H1 (cell line): Measurements from ENCODE around the gene KLHL10. TPM values are rescaled to one million over a fixed set of nuclear protein-coding genes. Genes with fewer than 3 reads are reported as not detected.

ENCODE experiments used
- CTCF ChIA-PET: fragments of 300-600 bp; sonication (Branson Sonifier 250); formaldehyde crosslinking; loops from one replicate; lab custom pipeline; 2021; ENCODE audit not compliant: partially characterized antibody; lab: Charles Lee
- POLR2A ChIA-PET: fragments of 300-600 bp; sonication (Branson Sonifier 250); formaldehyde crosslinking; loops from one replicate; lab custom pipeline; 2021; ENCODE audit warnings: inconsistent platforms; ENCODE audit not compliant: partially characterized antibody; lab: Charles Lee
- DNase-seq, 2 experiments: peaks; one replicate each; pipeline versions ENCODE4 v3.0.0 to v3.0.0-alpha.2; 2010 to 2022; ENCODE audit warnings: low spot score in 2 of 2, low read depth in 1 of 2, mixed read lengths in 1 of 2
- FAIRE-seq: peaks from 2 replicates; lab custom pipeline; 2011; peaks lifted over from hg19 to GRCh38; lab: Jason Lieb, UNC
- H2AFZ ChIP-seq: 2 replicates; pipeline ENCODE4 v1.8.1; 2012; ENCODE audit warnings: low read length, inconsistent platforms
- H2AK5ac ChIP-seq: 2 replicates; pipeline ENCODE4 v1.6.1; 2013; ENCODE audit warnings: low read depth, low read length
- H2BK120ac ChIP-seq: replicated peaks from 2 replicates; pipeline ENCODE3; 2013; ENCODE audit warnings: low read depth, low read length, inconsistent platforms
- H2BK12ac ChIP-seq: 2 replicates; pipeline ENCODE4 v1.6.1; 2013; ENCODE audit warnings: low read depth, low read length
- H2BK15ac ChIP-seq: 2 replicates; pipeline ENCODE4 v1.6.1; 2013; ENCODE audit warnings: low read length
- H2BK20ac ChIP-seq: 2 replicates; pipeline ENCODE4 v1.6.1; 2013; ENCODE audit warnings: low read length
- H2BK5ac ChIP-seq: 2 replicates; pipeline ENCODE4 v1.6.1; 2013; ENCODE audit warnings: low read depth, low read length
- H3K14ac ChIP-seq: 2 replicates; pipeline ENCODE4 v1.6.1; 2013; ENCODE audit warnings: inconsistent platforms; ENCODE audit not compliant: insufficient read length
- H3K18ac ChIP-seq: 2 replicates; pipeline ENCODE4 v1.6.1; 2013; ENCODE audit warnings: low read length; ENCODE audit errors: extremely low read depth
- H3K23ac ChIP-seq: 2 replicates; pipeline ENCODE4 v1.6.1; 2013; ENCODE audit warnings: inconsistent platforms; ENCODE audit not compliant: insufficient read length
- H3K23me2 ChIP-seq: 2 replicates; pipeline ENCODE4 v1.6.1; 2013; ENCODE audit warnings: low read depth, low read length
- H3K27ac ChIP-seq: 2 replicates; pipeline ENCODE4 v1.6.1; 2011; ENCODE audit warnings: low read depth, low read length, inconsistent platforms
- H3K27me3 ChIP-seq, 4 experiments: replicated peaks in 1 of 4; 1 replicate in 1 of 4; 2 replicates in 3 of 4; pipeline versions ENCODE4 v1.6.1 to v1.8.1; 2011 to 2013; ENCODE audit warnings: low read length in 3 of 4, mild to moderate bottlenecking in 3 of 4, inconsistent platforms in 2 of 4, mixed read lengths in 2 of 4, moderate library complexity in 1 of 4; ENCODE audit not compliant: control insufficient read depth in 3 of 4, insufficient read depth in 3 of 4; ENCODE audit errors: extremely low read depth in 1 of 4
- H3K36me3 ChIP-seq, 4 experiments: 2 replicates each; pipeline versions ENCODE4 v1.6.1 to v1.8.1; 2011 to 2013; ENCODE audit warnings: mild to moderate bottlenecking in 4 of 4, low read length in 3 of 4, moderate library complexity in 2 of 4, control low read depth in 1 of 4, inconsistent platforms in 1 of 4; ENCODE audit not compliant: insufficient read depth in 4 of 4, control insufficient read depth in 2 of 4
- H3K4ac ChIP-seq: replicated peaks from 2 replicates; pipeline ENCODE3; 2013; ENCODE audit warnings: low read length, low read depth, mixed read lengths, inconsistent platforms; ENCODE audit not compliant: insufficient read length
- H3K4me1 ChIP-seq, 4 experiments: replicated peaks in 1 of 4; 1 replicate in 1 of 4; 2 replicates in 3 of 4; pipeline versions ENCODE4 v1.6.1 to v1.8.1; 2011 to 2013; ENCODE audit warnings: low read length in 3 of 4, inconsistent platforms in 2 of 4, mixed read lengths in 1 of 4; ENCODE audit not compliant: insufficient read depth in 4 of 4, control insufficient read depth in 3 of 4
- H3K4me2 ChIP-seq, 2 experiments: 2 replicates each; pipeline versions ENCODE4 v1.6.1 to v1.8.1; 2011 to 2013; ENCODE audit warnings: low read depth in 2 of 2, low read length in 2 of 2, control low read depth in 1 of 2, inconsistent platforms in 1 of 2, mild to moderate bottlenecking in 1 of 2; ENCODE audit not compliant: insufficient read depth in 1 of 2
- H3K4me3 ChIP-seq, 4 experiments: fragments of 200-600, 300-600 bp in 1 of 4; sonication (generic), shearing (Covaris generic), sonication (Bioruptor Twin) in 1 of 4; 2 replicates each; pipeline versions ENCODE4 v1.5.1 to v1.8.1; 2011 to 2016; ENCODE audit warnings: low read length in 4 of 4, low read depth in 3 of 4, control low read depth in 2 of 4, inconsistent platforms in 2 of 4, mild to moderate bottlenecking in 2 of 4, mixed read lengths in 1 of 4, moderate library complexity in 1 of 4; ENCODE audit not compliant: insufficient read depth in 2 of 4; ENCODE audit errors: extremely low read depth in 1 of 4
- H3K56ac ChIP-seq: replicated peaks from 2 replicates; pipeline ENCODE3; 2013; ENCODE audit warnings: low read depth, mild to moderate bottlenecking, mixed read lengths, low read length, inconsistent platforms; ENCODE audit not compliant: insufficient read length
- H3K79me1 ChIP-seq: 2 replicates; pipeline ENCODE4 v1.6.1; 2013; ENCODE audit warnings: low read depth, low read length, control low read depth
- H3K79me2 ChIP-seq, 2 experiments: 2 replicates each; pipeline versions ENCODE4 v1.6.1 to v1.8.1; 2012 to 2013; ENCODE audit warnings: low read length in 2 of 2, mild to moderate bottlenecking in 2 of 2, inconsistent platforms in 1 of 2; ENCODE audit not compliant: insufficient read depth in 2 of 2, control insufficient read depth in 1 of 2
- H3K9ac ChIP-seq, 4 experiments: replicated peaks in 1 of 4; 1 replicate in 1 of 4; 2 replicates in 3 of 4; pipeline versions ENCODE4 v1.6.1 to v1.8.1; 2011 to 2013; ENCODE audit warnings: low read depth in 3 of 4, low read length in 3 of 4, control low read depth in 2 of 4, mild to moderate bottlenecking in 2 of 4, moderate library complexity in 2 of 4, inconsistent platforms in 1 of 4; ENCODE audit errors: extremely low read depth in 1 of 4
- H3K9me3 ChIP-seq, 2 experiments: 2 replicates each; pipeline versions ENCODE4 v1.6.1 to v1.8.1; 2012 to 2013; ENCODE audit warnings: mild to moderate bottlenecking in 2 of 2, moderate library complexity in 2 of 2, control low read depth in 1 of 2, inconsistent platforms in 1 of 2, low read depth in 1 of 2, low read length in 1 of 2, mixed read lengths in 1 of 2; ENCODE audit not compliant: insufficient read depth in 2 of 2
- H4K20me1 ChIP-seq, 2 experiments: replicated peaks in 1 of 2; 2 replicates each; pipeline versions ENCODE3 to v1.8.1; 2011 to 2013; ENCODE audit warnings: inconsistent platforms in 2 of 2, low read length in 2 of 2, mild to moderate bottlenecking in 1 of 2; ENCODE audit not compliant: insufficient read depth in 2 of 2, control insufficient read depth in 1 of 2
- H4K5ac ChIP-seq: 2 replicates; pipeline ENCODE4 v1.6.1; 2013; ENCODE audit warnings: low read length, low read depth, mixed read lengths, inconsistent platforms; ENCODE audit not compliant: insufficient read length
- H4K8ac ChIP-seq: 2 replicates; pipeline ENCODE4 v1.8.0; 2013; ENCODE audit warnings: mild to moderate bottlenecking, moderate library complexity, low read length, inconsistent platforms; ENCODE audit not compliant: insufficient read depth; ENCODE audit errors: extremely low read depth
- H4K91ac ChIP-seq: replicated peaks from 2 replicates; pipeline ENCODE3; 2013; ENCODE audit warnings: low read length, mixed read lengths, inconsistent platforms; ENCODE audit not compliant: insufficient read length
- ASH2L ChIP-seq: fragments of 200-600, 300-600 bp; sonication (generic); IDR thresholded peaks from one replicate; pipeline ENCODE4 v1.7.1; 2017; ENCODE audit warnings: low read length
- CTBP2 ChIP-seq: IDR thresholded peaks from 2 replicates; pipeline ENCODE4 v1.7.0; 2011; ENCODE audit warnings: borderline replicate concordance, mild to moderate bottlenecking, moderate library complexity, mixed read lengths, low read length; ENCODE audit not compliant: insufficient read depth, insufficient read length
- EZH2 ChIP-seq: fragments of 200-600 bp; sonication (generic); IDR thresholded peaks from 2 replicates; pipeline ENCODE4 v1.7.1; 2012; ENCODE audit warnings: low read depth, mild to moderate bottlenecking, moderate library complexity, low read length, inconsistent platforms; ENCODE audit not compliant: severe bottlenecking
- HDAC6 ChIP-seq: IDR thresholded peaks from one replicate; pipeline ENCODE4 v1.7.1; 2012; ENCODE audit warnings: low read depth, mild to moderate bottlenecking, inconsistent platforms, low read length, moderate library complexity
- JUN ChIP-seq: IDR thresholded peaks from 2 replicates; pipeline ENCODE4 v1.6.1; 2011; ENCODE audit warnings: low read depth, mild to moderate bottlenecking, improper control_type of control experiment, low read length
- POLR2AphosphoS5 ChIP-seq: IDR thresholded peaks from 2 replicates; pipeline ENCODE4 v1.6.1; 2011; ENCODE audit warnings: low read depth, low read length
- RBBP5 ChIP-seq: IDR thresholded peaks from 2 replicates; pipeline ENCODE4 v1.7.1; 2012; ENCODE audit warnings: low read depth, mild to moderate bottlenecking, inconsistent platforms, low read length, moderate library complexity, borderline replicate concordance
- RXRA ChIP-seq: IDR thresholded peaks from 2 replicates; pipeline ENCODE4 v1.6.1; 2011; ENCODE audit warnings: low read depth, mild to moderate bottlenecking, low read length, moderate library complexity; ENCODE audit not compliant: insufficient read depth
- SIRT6 ChIP-seq: IDR thresholded peaks from one replicate; pipeline ENCODE4 v1.7.1; 2012; ENCODE audit warnings: low read length, inconsistent platforms
- TCF12 ChIP-seq: IDR thresholded peaks from 2 replicates; pipeline ENCODE4 v1.6.1; 2011; ENCODE audit warnings: low read depth, mild to moderate bottlenecking, low read length
- WGBS, 2 experiments: shearing (Covaris generic) in 1 of 2; methylation state at CpG; one replicate each; pipeline versions ENCODE4 v1.1.6 to v1.1.7; 2013 to 2015; ENCODE audit warnings: low lambda C conversion rate in 2 of 2, mixed read lengths in 2 of 2, inconsistent platforms in 1 of 2, low coverage in 1 of 2, missing lambda C conversion rate in 1 of 2; ENCODE audit not compliant: insufficient replicate concordance in 2 of 2, insufficient coverage in 1 of 2, insufficient read length in 1 of 2; ENCODE audit errors: extremely low coverage in 1 of 2, missing lambda C conversion rate in 1 of 2; 5-methylcytosine and 5-hydroxymethylcytosine counted together
- polyA plus RNA-seq, 7 experiments: library from polyadenylated mRNA; depleted of rRNA in 3 of 7; stranded (reverse) in 5 of 7; unstranded in 2 of 7; fragments of >200 nt in 5 of 7; fragments of 200-250 nt in 2 of 7; gene quantifications; 1 replicate in 5 of 7; 2 replicates in 1 of 7; 4 replicates in 1 of 7; pipeline versions ENCODE4 v1.2.1 to v1.2.3, GENCODE V29; 2011 to 2013; ENCODE audit warnings: missing spikeins in 2 of 7, mixed read lengths in 2 of 7
- total RNA-seq: library from RNA; stranded (reverse); fragmentation: NEBNext Ultra II Directional; extraction: Animal tissue kit (Norgen Biotek cat#: 25700); gene quantifications from 2 replicates; pipeline ENCODE4 v1.2.1, GENCODE V29; 2021
- TF ChIP-seq, protein P1 (sequence below): IDR thresholded peaks from 2 replicates; pipeline ENCODE4 v1.6.1; 2011; ENCODE audit warnings: low read depth, mild to moderate bottlenecking, low read length; ENCODE audit not compliant: insufficient read depth

Gene KLHL10
- total and polyA plus RNA-seq, 2 of the 8 experiments (the other 6 are each of a cell fraction or from before 2014, with no cell fraction given), result 0.19 to 0.26 TPM

DNA sequence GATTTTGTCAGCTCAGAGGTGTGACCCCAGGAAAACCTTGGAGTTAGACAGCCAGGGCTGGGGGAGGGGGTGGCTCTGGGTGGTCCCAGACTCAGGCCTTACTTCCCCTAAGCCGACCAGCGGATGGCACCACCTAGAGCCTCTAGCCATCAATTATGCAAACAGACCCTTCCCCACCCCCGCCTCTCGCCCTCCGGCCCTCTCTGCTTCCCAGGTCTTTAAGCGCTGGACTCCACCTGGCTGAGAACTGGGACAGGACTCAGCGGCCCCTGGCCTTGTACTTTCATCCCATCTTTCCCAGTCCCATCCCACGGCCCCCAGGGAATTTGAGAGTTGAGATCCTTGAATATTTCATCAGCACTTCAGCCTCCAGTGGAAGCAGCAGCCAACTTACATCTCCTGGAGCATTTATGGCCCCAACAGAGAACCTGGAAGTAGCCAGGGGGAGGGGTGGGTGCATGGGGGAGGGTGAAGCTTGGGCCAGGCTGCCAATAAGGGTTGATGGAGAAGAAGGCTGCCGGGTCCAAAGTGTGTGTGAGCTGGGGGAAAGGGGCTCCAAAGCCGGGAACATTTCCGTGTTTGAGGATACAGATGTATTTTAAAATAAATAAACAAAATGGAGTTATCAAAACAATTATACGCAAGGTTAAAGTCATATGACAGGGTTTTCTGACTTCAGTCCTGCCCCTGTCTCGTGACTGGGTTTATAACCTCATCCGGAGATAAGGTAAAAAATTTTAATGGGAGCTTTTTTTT, 43.7 kb upstream of the KLHL10 start:
- no peak overlapping the region; the same call in 1 of the 2 replicates for H3K18ac ChIP-seq
- H3K9me3 ChIP-seq, result no peaks in the 10 kb centered on the region
- H3K36me3 ChIP-seq, result no peaks in the 10 kb centered on the region
- H3K23ac ChIP-seq, result no peak overlapping the region
- no peak overlapping the region for H2BK120ac ChIP-seq
- no peak overlapping the region; the same call in 1 of the 2 replicates for H3K27ac ChIP-seq
- no peak overlapping the region for H2BK15ac ChIP-seq
- no peaks in the 10 kb centered on the region for H3K79me2 ChIP-seq
- H2BK20ac ChIP-seq, result no peak overlapping the region
- H4K5ac ChIP-seq, result no peak overlapping the region
- H3K14ac ChIP-seq, result no peak overlapping the region
- CTCF ChIA-PET, result interaction anchor here (0.8 to 10.9 kb wide), 13 partner anchors 6 to 274 kb away, joined by 3 to 149 read pairs (median 4); partner anchors contain the start of gene JUP
- 33% methylated on average over 14 of the region's 14 CpGs; no CpG with 5 or more reads in 1 of the 2 experiments for WGBS, 2 experiments
- no peak overlapping the region for H4K8ac ChIP-seq
- no peak overlapping the region for H2AFZ ChIP-seq
- no peak overlapping the region for H2AK5ac ChIP-seq
- H3K56ac ChIP-seq, result no peak overlapping the region
- peak overlapping the region in 1 of 4 experiments; percentile 17; a peak in 2 of 7 replicates for H3K9ac ChIP-seq
- H4K20me1 ChIP-seq, result no peaks in the 10 kb centered on the region
- no peaks in the 10 kb centered on the region; the same call in 1 of the 2 replicates for H3K23me2 ChIP-seq
- FAIRE-seq (no peak), DNase-seq (peak in 1 of 2 experiments; percentile 76)
- peak overlapping the region; percentile 9; the same call in 1 of the 2 replicates for H2BK12ac ChIP-seq
- H3K4me2 ChIP-seq, result peak overlapping the region; percentile 72 to 79
- no peak overlapping the region for H3K4ac ChIP-seq
- H3K27me3 ChIP-seq, result peaks cover 0 to 4% (median 2%) of the 10 kb centered on the region in 4 experiments; a peak in 4 of 7 replicates
- H3K4me1 ChIP-seq, result peaks cover 6 to 19% (median 15%) of the 10 kb centered on the region in 4 experiments
- no peak overlapping the region for H4K91ac ChIP-seq
- H3K4me3 ChIP-seq, result peak overlapping the region in 1 of 4 experiments; percentile 47; a peak in 3 of 8 replicates
- H3K79me1 ChIP-seq, result no peaks in the 10 kb centered on the region
- POLR2A ChIA-PET, result interaction anchor here (0.7 to 4.2 kb wide), 8 partner anchors 9 to 105 kb away, joined by 3 to 41 read pairs (median 5); partner anchors contain the start of genes FKBP10, HAP1, JUP and P3H4
- H2BK5ac ChIP-seq, result no peak overlapping the region
- TF ChIP-seq RXRA (0 out of 2 replicates have a peak, but pooled peaks have one; percentile 68), CTBP2 (no peak), TCF12 (0 out of 2 replicates have a peak, but pooled peaks have one; percentile 50), SIRT6 (no peak), RBBP5 (peak; percentile 24; the same call in 1 of the 2 replicates), ASH2L (peak; percentile 42), EZH2 (no peak), JUN (no peak), POLR2AphosphoS5 (peak; percentile 52), HDAC6 (no peak)
- TF ChIP-seq, protein P1, sequence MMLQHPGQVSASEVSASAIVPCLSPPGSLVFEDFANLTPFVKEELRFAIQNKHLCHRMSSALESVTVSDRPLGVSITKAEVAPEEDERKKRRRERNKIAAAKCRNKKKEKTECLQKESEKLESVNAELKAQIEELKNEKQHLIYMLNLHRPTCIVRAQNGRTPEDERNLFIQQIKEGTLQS, result no peak
